HepG2 (cell line): Measurements from ENCODE around the gene TPSD1. TPM values are rescaled to one million over a fixed set of nuclear protein-coding genes. Genes with fewer than 3 reads are reported as not detected.

Source experiments
- ELF1 ChIP-seq: sonication (generic); formaldehyde crosslinking; IDR thresholded peaks from 2 replicates; pipeline ENCODE4 v1.4.0; 2020; ENCODE audit warnings: missing genetic modification reagents
- FOXA1 ChIP-seq, 2 experiments: fragments of 450-650 bp in 1 of 2; sonication (generic) in 1 of 2; formaldehyde crosslinking in 1 of 2; IDR thresholded peaks; 2 replicates each; pipeline versions ENCODE4 v1.4.0 to v1.6.1; 2016 to 2020; ENCODE audit warnings: missing genetic modification reagents in 1 of 2
- GABPB1 ChIP-seq: IDR thresholded peaks from 2 replicates; pipeline ENCODE4 v1.6.1; 2016; ENCODE audit warnings: mild to moderate bottlenecking, missing genetic modification reagents, moderate library complexity, missing compliant biosample characterization
- IRF1 ChIP-seq: sonication (generic); formaldehyde crosslinking; IDR thresholded peaks from 2 replicates; pipeline ENCODE4 v1.4.0; 2020; ENCODE audit warnings: low read depth, mild to moderate bottlenecking, missing genetic modification reagents
- MLX ChIP-seq: IDR thresholded peaks from 2 replicates; pipeline ENCODE4 v1.6.1; 2016
- REXO4 ChIP-seq: sonication (generic); formaldehyde crosslinking; IDR thresholded peaks from 2 replicates; pipeline ENCODE4 v1.8.0; 2022; ENCODE audit warnings: missing genetic modification reagents, mild to moderate bottlenecking, borderline replicate concordance
- SMAD9 ChIP-seq: sonication (generic); formaldehyde crosslinking; IDR thresholded peaks from 2 replicates; pipeline ENCODE4 v1.5.1; 2020; ENCODE audit warnings: mild to moderate bottlenecking, missing genetic modification reagents
- TBX2 ChIP-seq: sonication (generic); formaldehyde crosslinking; IDR thresholded peaks from 2 replicates; pipeline ENCODE4 v1.5.0; 2020; ENCODE audit warnings: missing genetic modification reagents, mild to moderate bottlenecking, borderline replicate concordance
- ZFX ChIP-seq: sonication (generic); formaldehyde crosslinking; IDR thresholded peaks from 2 replicates; pipeline ENCODE4 v1.4.0; 2020; ENCODE audit warnings: mild to moderate bottlenecking, low read depth, missing genetic modification reagents, moderate library complexity
- ZNF225 ChIP-seq: sonication (generic); formaldehyde crosslinking; IDR thresholded peaks from 2 replicates; pipeline ENCODE4 v1.4.0; 2020; ENCODE audit warnings: mild to moderate bottlenecking, missing genetic modification reagents
- ZNF672 ChIP-seq: sonication (generic); formaldehyde crosslinking; IDR thresholded peaks from 2 replicates; pipeline ENCODE4 v1.8.1; 2022; ENCODE audit warnings: missing genetic modification reagents
- ZNF773 ChIP-seq: sonication (generic); formaldehyde crosslinking; IDR thresholded peaks from 2 replicates; pipeline ENCODE4 v1.4.0; 2020; ENCODE audit warnings: missing genetic modification reagents, borderline replicate concordance
- polyA plus RNA-seq, 8 experiments: library from polyadenylated mRNA; depleted of rRNA in 3 of 8; stranded (reverse) in 7 of 8; unstranded in 1 of 8; fragments of >200 nt; fragmentation: Illumina TruSeq in 4 of 8; extraction: Trizol in 4 of 8; gene quantifications; 2 replicates each; pipeline versions ENCODE4 v1.2.1 to v1.2.3, GENCODE V29; 2011 to 2016; ENCODE audit warnings: low read depth in 4 of 8, missing spikeins in 1 of 8, mixed read lengths in 1 of 8; ENCODE audit not compliant: insufficient read depth in 1 of 8
- total RNA-seq, 5 experiments: library from RNA; depleted of rRNA; stranded (reverse); fragments of >200 nt; fragmentation: Illumina TruSeq; extraction: Trizol; gene quantifications; 2 replicates each; pipeline ENCODE4 v1.2.3, GENCODE V29; 2016; ENCODE audit warnings: low read depth in 1 of 5
- TF ChIP-seq, protein P1 (sequence below): sonication (generic); formaldehyde crosslinking; IDR thresholded peaks from 2 replicates; pipeline ENCODE4 v1.4.0; 2020; ENCODE audit warnings: mild to moderate bottlenecking, missing genetic modification reagents
- TF ChIP-seq, protein P2 (sequence below): sonication (generic); formaldehyde crosslinking; IDR thresholded peaks from 2 replicates; pipeline ENCODE4 v1.9.0; 2021; ENCODE audit warnings: missing genetic modification reagents, borderline replicate concordance
- TF ChIP-seq, protein P3 (sequence below): sonication (generic); formaldehyde crosslinking; IDR thresholded peaks from 2 replicates; pipeline ENCODE4 v1.5.0; 2020; ENCODE audit warnings: mild to moderate bottlenecking, missing genetic modification reagents, borderline replicate concordance
- TF ChIP-seq, protein P4 (sequence below): IDR thresholded peaks from 2 replicates; pipeline ENCODE4 v1.6.1; 2012; ENCODE audit warnings: inconsistent platforms
- TF ChIP-seq, protein P5 (sequence below): IDR thresholded peaks from 2 replicates; pipeline ENCODE4 v1.6.1; 2016; ENCODE audit warnings: low read depth, borderline replicate concordance

TPSD1 gene
- total and polyA plus RNA-seq, 2 of the 13 experiments (the other 11 are each of a cell fraction or from before 2014, with no cell fraction given) = not detected

DNA sequence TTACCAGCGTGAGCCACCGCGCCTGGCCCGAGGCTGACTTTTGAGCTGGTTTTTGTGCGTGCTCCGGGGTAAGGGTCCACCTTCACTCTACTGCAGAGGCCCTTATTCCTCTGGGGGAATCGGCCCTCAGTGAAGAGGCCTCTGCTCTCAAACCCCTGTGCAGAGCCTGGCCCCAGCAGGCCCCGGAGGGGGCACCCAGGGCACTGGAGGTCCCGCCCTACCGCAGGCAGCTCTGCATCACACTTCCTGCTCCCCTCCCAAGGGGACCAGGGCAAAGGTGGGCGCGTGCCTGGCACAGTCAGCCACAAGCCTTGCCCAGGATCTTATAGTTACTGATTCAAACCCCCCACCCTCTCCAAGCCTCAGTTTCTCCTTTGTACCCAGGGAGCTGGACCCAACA lies 50.0 kb downstream of the TPSD1 start (continued):
- TF ChIP-seq, protein P1, sequence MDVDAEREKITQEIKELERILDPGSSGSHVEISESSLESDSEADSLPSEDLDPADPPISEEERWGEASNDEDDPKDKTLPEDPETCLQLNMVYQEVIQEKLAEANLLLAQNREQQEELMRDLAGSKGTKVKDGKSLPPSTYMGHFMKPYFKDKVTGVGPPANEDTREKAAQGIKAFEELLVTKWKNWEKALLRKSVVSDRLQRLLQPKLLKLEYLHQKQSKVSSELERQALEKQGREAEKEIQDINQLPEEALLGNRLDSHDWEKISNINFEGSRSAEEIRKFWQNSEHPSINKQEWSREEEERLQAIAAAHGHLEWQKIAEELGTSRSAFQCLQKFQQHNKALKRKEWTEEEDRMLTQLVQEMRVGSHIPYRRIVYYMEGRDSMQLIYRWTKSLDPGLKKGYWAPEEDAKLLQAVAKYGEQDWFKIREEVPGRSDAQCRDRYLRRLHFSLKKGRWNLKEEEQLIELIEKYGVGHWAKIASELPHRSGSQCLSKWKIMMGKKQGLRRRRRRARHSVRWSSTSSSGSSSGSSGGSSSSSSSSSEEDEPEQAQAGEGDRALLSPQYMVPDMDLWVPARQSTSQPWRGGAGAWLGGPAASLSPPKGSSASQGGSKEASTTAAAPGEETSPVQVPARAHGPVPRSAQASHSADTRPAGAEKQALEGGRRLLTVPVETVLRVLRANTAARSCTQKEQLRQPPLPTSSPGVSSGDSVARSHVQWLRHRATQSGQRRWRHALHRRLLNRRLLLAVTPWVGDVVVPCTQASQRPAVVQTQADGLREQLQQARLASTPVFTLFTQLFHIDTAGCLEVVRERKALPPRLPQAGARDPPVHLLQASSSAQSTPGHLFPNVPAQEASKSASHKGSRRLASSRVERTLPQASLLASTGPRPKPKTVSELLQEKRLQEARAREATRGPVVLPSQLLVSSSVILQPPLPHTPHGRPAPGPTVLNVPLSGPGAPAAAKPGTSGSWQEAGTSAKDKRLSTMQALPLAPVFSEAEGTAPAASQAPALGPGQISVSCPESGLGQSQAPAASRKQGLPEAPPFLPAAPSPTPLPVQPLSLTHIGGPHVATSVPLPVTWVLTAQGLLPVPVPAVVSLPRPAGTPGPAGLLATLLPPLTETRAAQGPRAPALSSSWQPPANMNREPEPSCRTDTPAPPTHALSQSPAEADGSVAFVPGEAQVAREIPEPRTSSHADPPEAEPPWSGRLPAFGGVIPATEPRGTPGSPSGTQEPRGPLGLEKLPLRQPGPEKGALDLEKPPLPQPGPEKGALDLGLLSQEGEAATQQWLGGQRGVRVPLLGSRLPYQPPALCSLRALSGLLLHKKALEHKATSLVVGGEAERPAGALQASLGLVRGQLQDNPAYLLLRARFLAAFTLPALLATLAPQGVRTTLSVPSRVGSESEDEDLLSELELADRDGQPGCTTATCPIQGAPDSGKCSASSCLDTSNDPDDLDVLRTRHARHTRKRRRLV (CRISPR knock-in tag) = 0 out of 2 replicates have a peak, but pooled peaks have one; percentile 50
- TF ChIP-seq MLX (CRISPR knock-in tag) (no peak), ZFX (peak; percentile 67), SMAD9 (no peak), GABPB1 (CRISPR knock-in tag) (0 out of 2 replicates have a peak, but pooled peaks have one; percentile 12), TBX2 (no peak), ZNF773 (CRISPR knock-in tag) (no peak), ELF1 (no peak), FOXA1 (IDR thresholded peaks at IDR 0.05) (no peak), FOXA1 (CRISPR knock-in tag; IDR thresholded peaks at IDR 0.05) (no peak), REXO4 (no peak), ZNF225 (CRISPR knock-in tag) (no peak), ZNF672 (CRISPR knock-in tag) (no peak), IRF1 (CRISPR knock-in tag) (no peak)
- TF ChIP-seq, protein P2, sequence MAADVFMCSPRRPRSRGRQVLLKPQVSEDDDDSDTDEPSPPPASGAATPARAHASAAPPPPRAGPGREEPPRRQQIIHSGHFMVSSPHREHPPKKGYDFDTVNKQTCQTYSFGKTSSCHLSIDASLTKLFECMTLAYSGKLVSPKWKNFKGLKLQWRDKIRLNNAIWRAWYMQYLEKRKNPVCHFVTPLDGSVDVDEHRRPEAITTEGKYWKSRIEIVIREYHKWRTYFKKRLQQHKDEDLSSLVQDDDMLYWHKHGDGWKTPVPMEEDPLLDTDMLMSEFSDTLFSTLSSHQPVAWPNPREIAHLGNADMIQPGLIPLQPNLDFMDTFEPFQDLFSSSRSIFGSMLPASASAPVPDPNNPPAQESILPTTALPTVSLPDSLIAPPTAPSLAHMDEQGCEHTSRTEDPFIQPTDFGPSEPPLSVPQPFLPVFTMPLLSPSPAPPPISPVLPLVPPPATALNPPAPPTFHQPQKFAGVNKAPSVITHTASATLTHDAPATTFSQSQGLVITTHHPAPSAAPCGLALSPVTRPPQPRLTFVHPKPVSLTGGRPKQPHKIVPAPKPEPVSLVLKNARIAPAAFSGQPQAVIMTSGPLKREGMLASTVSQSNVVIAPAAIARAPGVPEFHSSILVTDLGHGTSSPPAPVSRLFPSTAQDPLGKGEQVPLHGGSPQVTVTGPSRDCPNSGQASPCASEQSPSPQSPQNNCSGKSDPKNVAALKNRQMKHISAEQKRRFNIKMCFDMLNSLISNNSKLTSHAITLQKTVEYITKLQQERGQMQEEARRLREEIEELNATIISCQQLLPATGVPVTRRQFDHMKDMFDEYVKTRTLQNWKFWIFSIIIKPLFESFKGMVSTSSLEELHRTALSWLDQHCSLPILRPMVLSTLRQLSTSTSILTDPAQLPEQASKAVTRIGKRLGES (CRISPR knock-in tag) = no peak
- TF ChIP-seq, protein P3, sequence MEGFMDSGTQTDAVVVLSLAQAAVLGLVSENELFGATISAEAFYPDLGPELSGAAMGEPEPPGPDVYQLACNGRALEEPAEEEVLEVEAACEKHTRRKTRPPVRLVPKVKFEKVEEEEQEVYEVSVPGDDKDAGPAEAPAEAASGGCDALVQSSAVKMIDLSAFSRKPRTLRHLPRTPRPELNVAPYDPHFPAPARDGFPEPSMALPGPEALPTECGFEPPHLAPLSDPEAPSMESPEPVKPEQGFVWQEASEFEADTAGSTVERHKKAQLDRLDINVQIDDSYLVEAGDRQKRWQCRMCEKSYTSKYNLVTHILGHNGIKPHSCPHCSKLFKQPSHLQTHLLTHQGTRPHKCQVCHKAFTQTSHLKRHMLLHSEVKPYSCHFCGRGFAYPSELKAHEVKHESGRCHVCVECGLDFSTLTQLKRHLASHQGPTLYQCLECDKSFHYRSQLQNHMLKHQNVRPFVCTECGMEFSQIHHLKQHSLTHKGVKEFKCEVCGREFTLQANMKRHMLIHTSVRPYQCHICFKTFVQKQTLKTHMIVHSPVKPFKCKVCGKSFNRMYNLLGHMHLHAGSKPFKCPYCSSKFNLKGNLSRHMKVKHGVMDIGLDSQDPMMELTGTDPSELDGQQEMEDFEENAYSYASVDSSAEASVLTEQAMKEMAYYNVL = no peak
- TF ChIP-seq, protein P4, sequence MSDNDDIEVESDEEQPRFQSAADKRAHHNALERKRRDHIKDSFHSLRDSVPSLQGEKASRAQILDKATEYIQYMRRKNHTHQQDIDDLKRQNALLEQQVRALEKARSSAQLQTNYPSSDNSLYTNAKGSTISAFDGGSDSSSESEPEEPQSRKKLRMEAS = 0 out of 2 replicates have a peak, but pooled peaks have one; percentile 28
- TF ChIP-seq, protein P5, sequence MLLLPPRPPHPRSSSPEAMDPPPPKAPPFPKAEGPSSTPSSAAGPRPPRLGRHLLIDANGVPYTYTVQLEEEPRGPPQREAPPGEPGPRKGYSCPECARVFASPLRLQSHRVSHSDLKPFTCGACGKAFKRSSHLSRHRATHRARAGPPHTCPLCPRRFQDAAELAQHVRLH (CRISPR knock-in tag) = 0 out of 2 replicates have a peak, but pooled peaks have one; percentile 36
